Left lung (tissue), 10 donors: ENCODE measurements around the gene MAGI1. TPM values are rescaled to one million over a fixed set of nuclear protein-coding genes. Genes with fewer than 3 reads are reported as not detected.
A peak's percentile ranks its signal among the peaks of the same experiment; 100 is the strongest.

ENCODE experiments used
- ATAC-seq: fragments of 200-7000 bp; cut with Tn5 transposase; one replicate; pipeline ENCODE4 v1.9.1; 2020; ENCODE audit warnings: moderate library complexity
- DNase-seq, 4 donors: peaks; one replicate each; pipeline ENCODE4 v3.0.0-alpha.2; 2013 to 2020
- H3K27ac ChIP-seq, 2 donors: fragments of 200-600 bp; sonication (generic) in 1 of 2; one replicate each; pipeline versions ENCODE4 v1.5.0 to v1.8.0; 2020 to 2021
- H3K27me3 ChIP-seq, 2 donors: fragments of 200-600 bp; sonication (generic) in 1 of 2; one replicate each; pipeline versions ENCODE4 v1.5.0 to v1.8.0; 2020 to 2021
- H3K36me3 ChIP-seq, 2 donors: fragments of 200-600 bp; sonication (generic) in 1 of 2; one replicate each; pipeline versions ENCODE4 v1.5.0 to v1.8.0; 2020 to 2021
- H3K4me1 ChIP-seq, 2 donors: fragments of 200-600 bp; one replicate each; pipeline ENCODE4 v1.8.0; 2021
- H3K4me3 ChIP-seq, 2 donors: fragments of 200-600 bp; sonication (generic) in 1 of 2; one replicate each; pipeline versions ENCODE4 v1.5.0 to v1.8.0; 2020 to 2021; ENCODE audit warnings: mild to moderate bottlenecking in 1 of 2
- H3K9me3 ChIP-seq, 2 donors: fragments of 200-600 bp; sonication (generic) in 1 of 2; one replicate each; pipeline versions ENCODE4 v1.5.0 to v1.8.0; 2020 to 2021
- CTCF ChIP-seq, 2 donors: fragments of 200-600 bp; sonication (generic) in 1 of 2; IDR thresholded peaks; one replicate each; pipeline versions ENCODE4 v1.5.0 to v1.8.0; 2021; ENCODE audit warnings: antibody characterized with exemption in 2 of 2
- intact Hi-C, 2 donors: fragments of 100-400 bp; cut with DNase I; formaldehyde crosslinking; loops; one replicate each; pipeline versions ENCODE4 v1.11.2 to v1.14.2; 2022
- polyA plus RNA-seq, 6 donors: library from polyadenylated mRNA; unstranded; fragments of 120-200 nt; gene quantifications; one replicate each; pipeline ENCODE4 v1.2.1, GENCODE V29; 2013; ENCODE audit not compliant: insufficient read length in 6 of 6
- total RNA-seq, 2 donors: library from RNA; stranded (reverse); fragmentation: NEBNext Ultra II Directional; extraction: Animal tissue kit (Norgen Biotek cat#: 25700); gene quantifications; one replicate each; pipeline ENCODE4 v1.2.1, GENCODE V29; 2021
- donor health status: DM: no; HTN: yes; CAD: no.
- donor health status: DM: no; HTN: no; CAD: no.

Gene MAGI1
- total and polyA plus RNA-seq, 8 donors, result 25.4 to 32.0 (median 28.7) TPM

- peaks cover 0 to 5% of the 10 kb centered on the region in 2 donors for H3K9me3 ChIP-seq
- H3K36me3 ChIP-seq, result no peaks in the 10 kb centered on the region
- intact Hi-C loops, result no loop called here
- no peak overlapping the region for H3K4me3 ChIP-seq
- ATAC-seq, result no peak
- H3K27ac ChIP-seq, result no peak overlapping the region
- no peak for TF ChIP-seq CTCF (IDR thresholded peaks at IDR 0.05)
- DNase-seq, result no peak
- H3K27me3 ChIP-seq, result no peaks in the 10 kb centered on the region
- H3K4me1 ChIP-seq, result no peaks in the 10 kb centered on the region
Measured at GRCh38 chr3:65930648-65931047, 108.1 kb downstream of the MAGI1 start.

- intact Hi-C loops, result no loop called here
- peaks cover 0 to 4% of the 10 kb centered on the region in 2 donors for H3K9me3 ChIP-seq
- no peak overlapping the region for H3K4me3 ChIP-seq
- DNase-seq, result no peak
- peak; percentile 81 for ATAC-seq
- H3K36me3 ChIP-seq, result no peaks in the 10 kb centered on the region
- no peak overlapping the region for H3K27ac ChIP-seq
- TF ChIP-seq CTCF (IDR thresholded peaks at IDR 0.05), result no peak
- H3K27me3 ChIP-seq, result no peaks in the 10 kb centered on the region
- no peaks in the 10 kb centered on the region for H3K4me1 ChIP-seq
Measured at GRCh38 chr3:65928110-65928509, 110.6 kb downstream of the MAGI1 start.

GRCh38 chr3:65927576-65927975 lies 111.1 kb downstream of the MAGI1 start:
- Histone ChIP-seq H3K4me3 (no peak overlapping the region), H3K9me3 (no peaks in the 10 kb centered on the region), H3K4me1 (no peaks in the 10 kb centered on the region), H3K27me3 (no peaks in the 10 kb centered on the region), H3K27ac (no peak overlapping the region), H3K36me3 (no peaks in the 10 kb centered on the region)
- DNase-seq (no peak), ATAC-seq (peak; percentile 85)
- intact Hi-C loops, result no loop called here
- no peak for TF ChIP-seq CTCF (IDR thresholded peaks at IDR 0.05)

GRCh38 chr3:65925254-65925954 lies 113.3 kb downstream of the MAGI1 start:
- H3K27me3 ChIP-seq, result no peaks in the 10 kb centered on the region
- no peak overlapping the region for H3K4me3 ChIP-seq
- DNase-seq, result no peak
- TF ChIP-seq CTCF (IDR thresholded peaks at IDR 0.05), result no peak
- no peaks in the 10 kb centered on the region for H3K9me3 ChIP-seq
- intact Hi-C loops, result no loop called here
- H3K27ac ChIP-seq, result no peak overlapping the region
- H3K4me1 ChIP-seq, result no peaks in the 10 kb centered on the region
- H3K36me3 ChIP-seq, result no peaks in the 10 kb centered on the region
- no peak for ATAC-seq

- DNase-seq (no peak), ATAC-seq (no peak)
- no peak for TF ChIP-seq CTCF (IDR thresholded peaks at IDR 0.05)
- intact Hi-C loops, result no loop called here
- no peaks in the 10 kb centered on the region for H3K36me3 ChIP-seq
- H3K4me1 ChIP-seq, result no peaks in the 10 kb centered on the region
- H3K27ac ChIP-seq, result no peak overlapping the region
- H3K4me3 ChIP-seq, result no peak overlapping the region
- H3K27me3 ChIP-seq, result no peaks in the 10 kb centered on the region
- no peaks in the 10 kb centered on the region for H3K9me3 ChIP-seq
Measured at GRCh38 chr3:65924762-65925161, 114.0 kb downstream of the MAGI1 start.
